Measurements from ENCODE around the gene KHK.

GRCh38 chr2:27109083-27109482 is 22.5 kb downstream of the KHK start:
- no peak for TF ChIP-seq GATA3 (IDR thresholded peaks at IDR 0.05; ENCODE audit: low read depth, low read length)
- TF ChIP-seq GATA2 (IDR thresholded peaks at IDR 0.05; ENCODE audit: low read depth, low read length): no peak
